Measurements from ENCODE around the gene TMEM185B.

GRCh38 chr2:120230515-120231471, 7.6 kb upstream of the TMEM185B start:
- TF ChIP-seq, protein P1, sequence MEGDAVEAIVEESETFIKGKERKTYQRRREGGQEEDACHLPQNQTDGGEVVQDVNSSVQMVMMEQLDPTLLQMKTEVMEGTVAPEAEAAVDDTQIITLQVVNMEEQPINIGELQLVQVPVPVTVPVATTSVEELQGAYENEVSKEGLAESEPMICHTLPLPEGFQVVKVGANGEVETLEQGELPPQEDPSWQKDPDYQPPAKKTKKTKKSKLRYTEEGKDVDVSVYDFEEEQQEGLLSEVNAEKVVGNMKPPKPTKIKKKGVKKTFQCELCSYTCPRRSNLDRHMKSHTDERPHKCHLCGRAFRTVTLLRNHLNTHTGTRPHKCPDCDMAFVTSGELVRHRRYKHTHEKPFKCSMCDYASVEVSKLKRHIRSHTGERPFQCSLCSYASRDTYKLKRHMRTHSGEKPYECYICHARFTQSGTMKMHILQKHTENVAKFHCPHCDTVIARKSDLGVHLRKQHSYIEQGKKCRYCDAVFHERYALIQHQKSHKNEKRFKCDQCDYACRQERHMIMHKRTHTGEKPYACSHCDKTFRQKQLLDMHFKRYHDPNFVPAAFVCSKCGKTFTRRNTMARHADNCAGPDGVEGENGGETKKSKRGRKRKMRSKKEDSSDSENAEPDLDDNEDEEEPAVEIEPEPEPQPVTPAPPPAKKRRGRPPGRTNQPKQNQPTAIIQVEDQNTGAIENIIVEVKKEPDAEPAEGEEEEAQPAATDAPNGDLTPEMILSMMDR (IDR thresholded peaks at IDR 0.05; ENCODE audit: insufficient read depth, low read depth, low read length), result no peak
- TF ChIP-seq EZH2 (IDR thresholded peaks at IDR 0.05; ENCODE audit: insufficient read depth, low read length), result no peak

Data from astrocyte (in vitro differentiated cells and primary cell).